ENCODE measurements around the gene NUTF2. TPM values are rescaled to one million over a fixed set of nuclear protein-coding genes. Genes with fewer than 3 reads are reported as not detected.
"Not testable (repeated sequence)": the region's sequence is repeated elsewhere in the genome, so short reads cannot be mapped to it uniquely, and the experiment has no call there.

The NUTF2 gene
- total and polyA plus RNA-seq, 2 donors = 50.7 to 106 TPM

DNA sequence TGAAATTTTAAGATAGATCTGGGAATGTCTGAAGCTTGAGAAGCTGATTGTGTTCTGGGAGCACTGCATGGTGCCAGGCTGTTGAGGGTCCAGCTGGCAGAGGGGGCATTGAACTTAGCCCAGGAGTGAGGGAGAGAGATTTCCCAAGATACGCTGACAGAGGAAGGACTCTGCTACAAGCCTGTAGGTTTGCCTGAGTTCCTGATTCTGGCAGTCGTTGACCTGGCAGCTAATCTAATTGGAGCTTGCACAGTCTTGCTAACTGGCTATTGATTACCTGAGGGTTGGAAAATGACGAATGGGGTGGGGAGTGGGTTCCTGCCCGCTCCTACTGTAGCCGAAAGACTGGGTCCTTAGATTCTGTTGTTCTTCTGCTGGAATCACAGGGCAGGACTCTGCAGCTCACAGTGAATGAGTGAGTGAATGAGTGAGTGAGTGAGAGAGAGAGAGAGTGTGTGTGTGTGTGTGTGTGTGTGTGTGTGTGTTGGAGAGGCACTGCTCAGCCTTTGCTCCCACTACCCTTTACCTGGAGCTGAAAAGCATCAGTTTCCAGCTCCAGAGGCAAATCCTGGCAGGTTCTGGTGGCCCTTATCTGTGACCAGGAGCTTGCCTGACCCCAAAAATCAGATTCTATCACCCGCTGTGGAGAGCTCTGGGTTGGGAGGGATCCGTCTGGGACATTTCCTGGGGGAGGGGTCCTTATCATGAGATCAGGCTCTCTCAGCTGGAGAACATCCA is 68.2 kb downstream of the NUTF2 start:
- H3K4me1 ChIP-seq (ENCODE audit: control insufficient read depth in 2 of 2, insufficient read depth in 2 of 2, low read length in 2 of 2) = peaks cover 2 to 12% of the 10 kb centered on the region in 2 donors
- H3K27ac ChIP-seq (ENCODE audit: low read depth in 1 of 2, low read length in 1 of 2) = no peak overlapping the region
- no peak for DNase-seq (ENCODE audit: low read depth in 6 of 9, low spot score in 9 of 9)
- no peaks in the 10 kb centered on the region for H3K9me3 ChIP-seq (ENCODE audit: control insufficient read depth in 2 of 2, insufficient read depth in 1 of 2, low read length in 1 of 2)
- H3K27me3 ChIP-seq (ENCODE audit: control insufficient read depth in 2 of 2, insufficient read depth in 1 of 2, low read length in 1 of 2) = no peaks in the 10 kb centered on the region
- H3K4me3 ChIP-seq (ENCODE audit: low read length in 2 of 2) = no peak overlapping the region
- 96% methylated on average over 7 of the region's 7 CpGs for WGBS
- H3K36me3 ChIP-seq (ENCODE audit: control insufficient read depth in 2 of 2, insufficient read depth in 2 of 2, low read length in 1 of 2) = peaks cover 27 to 57% of the 10 kb centered on the region in 2 donors

DNA sequence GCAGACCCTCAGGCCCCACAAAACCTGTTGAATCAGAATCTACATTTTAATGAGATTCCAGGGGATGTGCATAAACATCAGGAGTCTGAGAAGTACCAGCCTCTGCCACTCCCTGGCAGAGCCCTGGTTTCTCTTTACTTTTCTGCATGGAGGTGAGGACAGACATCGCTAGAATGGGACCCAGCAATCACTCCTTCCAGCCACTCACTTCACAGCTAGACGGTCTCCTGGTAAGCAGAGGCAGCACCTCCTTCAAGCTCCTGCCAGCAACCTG is 68.7 kb downstream of the NUTF2 start:
- not testable (repeated sequence) for H3K4me3 ChIP-seq (ENCODE audit: low read length in 2 of 2); H3K27ac ChIP-seq (ENCODE audit: low read depth in 1 of 2, low read length in 1 of 2); H3K27me3 ChIP-seq (ENCODE audit: control insufficient read depth in 2 of 2, insufficient read depth in 1 of 2, low read length in 1 of 2); H3K4me1 ChIP-seq (ENCODE audit: control insufficient read depth in 2 of 2, insufficient read depth in 2 of 2, low read length in 2 of 2); DNase-seq (ENCODE audit: low read depth in 6 of 9, low spot score in 9 of 9); H3K9me3 ChIP-seq (ENCODE audit: control insufficient read depth in 2 of 2, insufficient read depth in 1 of 2, low read length in 1 of 2)
- WGBS = 97% methylated on average over 2 of the region's 2 CpGs
- H3K36me3 ChIP-seq (ENCODE audit: control insufficient read depth in 2 of 2, insufficient read depth in 2 of 2, low read length in 1 of 2) = peaks cover 27 to 61% of the 10 kb centered on the region in 2 donors

DNA sequence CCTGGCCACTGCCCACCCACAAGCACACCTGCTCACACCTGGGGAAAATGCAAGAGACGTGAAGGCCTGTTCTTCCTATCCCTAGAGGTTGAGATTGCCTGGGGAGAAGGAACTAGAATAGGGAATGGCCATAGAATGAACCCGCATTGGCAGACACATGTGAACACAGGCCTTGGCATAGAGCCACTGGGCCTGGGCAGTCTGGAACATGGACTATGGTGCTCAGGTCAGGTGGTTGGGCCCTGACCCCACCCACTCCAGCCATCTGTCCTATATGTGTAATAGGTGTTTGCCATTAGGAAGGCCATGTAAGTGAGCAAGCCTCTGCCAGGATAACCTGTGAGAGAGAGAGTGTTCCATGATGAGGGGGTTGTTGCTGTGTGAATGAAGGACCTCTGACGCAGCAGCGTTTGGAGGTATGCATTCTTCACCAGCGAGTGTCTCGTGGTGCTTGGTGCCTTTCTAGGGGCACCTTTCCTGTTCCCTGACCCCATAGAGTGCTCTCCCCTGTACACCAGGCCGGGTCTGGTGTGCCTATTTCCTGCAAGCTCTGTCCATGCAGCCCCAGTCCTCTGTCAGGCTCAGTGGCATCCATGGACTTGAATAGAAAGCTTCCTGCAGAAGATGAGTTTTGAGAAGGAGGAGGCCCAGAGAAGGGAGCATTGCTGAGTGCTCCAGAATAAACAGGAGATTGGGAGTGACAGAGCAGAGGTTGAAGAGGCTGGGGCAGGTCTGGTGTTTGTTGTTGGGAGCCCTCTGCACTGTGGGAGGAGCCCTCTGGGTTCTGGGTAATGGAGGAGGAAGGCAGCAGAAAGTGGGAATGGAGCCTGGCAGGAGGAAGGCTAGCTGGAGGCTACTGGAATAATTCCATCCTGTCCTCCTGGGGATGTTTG is 69.3 kb downstream of the NUTF2 start:
- Histone ChIP-seq H3K36me3 (ENCODE audit: control insufficient read depth in 2 of 2, insufficient read depth in 2 of 2, low read length in 1 of 2) (peaks cover 25 to 61% of the 10 kb centered on the region in 2 donors), H3K9me3 (ENCODE audit: control insufficient read depth in 2 of 2, insufficient read depth in 1 of 2, low read length in 1 of 2) (no peaks in the 10 kb centered on the region), H3K4me1 (ENCODE audit: control insufficient read depth in 2 of 2, insufficient read depth in 2 of 2, low read length in 2 of 2) (peaks cover under 1 to 2% of the 10 kb centered on the region in 2 donors), H3K4me3 (ENCODE audit: low read length in 2 of 2) (no peak overlapping the region), H3K27ac (ENCODE audit: low read depth in 1 of 2, low read length in 1 of 2) (no peak overlapping the region), H3K27me3 (ENCODE audit: control insufficient read depth in 2 of 2, insufficient read depth in 1 of 2, low read length in 1 of 2) (no peaks in the 10 kb centered on the region)
- DNase-seq (ENCODE audit: low read depth in 6 of 9, low spot score in 9 of 9) = no peak
- 96% methylated on average over 7 of the region's 7 CpGs for WGBS

DNA sequence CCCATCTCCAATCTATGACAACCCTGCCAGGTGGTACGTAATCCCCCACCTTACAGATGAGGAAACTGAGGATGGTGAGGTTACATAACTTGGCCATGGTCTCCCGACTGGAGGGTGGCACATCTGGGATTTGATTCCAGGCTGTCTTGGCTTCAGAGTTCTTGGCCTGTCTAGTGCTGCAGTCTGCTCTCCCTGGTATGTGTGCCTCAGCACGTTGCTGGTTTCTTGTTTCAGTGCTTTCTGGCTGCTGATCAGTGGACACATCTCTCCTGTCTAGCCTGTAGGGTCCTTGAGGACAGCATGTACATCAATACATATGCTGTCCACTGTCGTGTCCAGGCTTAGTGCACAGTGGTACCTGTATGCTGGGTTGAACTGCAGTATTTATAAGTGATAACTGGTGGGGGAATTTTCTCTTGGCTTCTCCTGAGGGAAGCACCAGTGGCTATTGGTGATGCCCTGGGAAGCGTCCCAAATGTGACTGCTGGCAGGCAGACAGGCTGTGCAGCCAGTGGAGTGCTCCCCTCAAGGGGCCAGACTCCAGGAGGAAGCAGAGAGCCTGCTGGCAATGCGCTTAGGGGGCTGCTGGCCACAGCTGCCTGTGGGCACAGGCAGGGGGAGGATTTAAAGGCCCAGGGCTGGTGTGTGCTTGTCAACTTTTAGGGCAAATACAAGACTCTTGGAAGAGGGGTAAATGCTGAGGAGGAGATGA is 70.6 kb downstream of the NUTF2 start:
- H3K4me3 ChIP-seq (ENCODE audit: low read length in 2 of 2) = no peak overlapping the region
- no peak for DNase-seq (ENCODE audit: low read depth in 6 of 9, low spot score in 9 of 9)
- no peaks in the 10 kb centered on the region for H3K27me3 ChIP-seq (ENCODE audit: control insufficient read depth in 2 of 2, insufficient read depth in 1 of 2, low read length in 1 of 2)
- H3K9me3 ChIP-seq (ENCODE audit: control insufficient read depth in 2 of 2, insufficient read depth in 1 of 2, low read length in 1 of 2) = no peaks in the 10 kb centered on the region
- WGBS = 94% methylated on average over 6 of the region's 6 CpGs
- peak overlapping the region in 1 of 2 donors; percentile 66 for H3K27ac ChIP-seq (ENCODE audit: low read depth in 1 of 2, low read length in 1 of 2)
- peaks cover 0 to 2% of the 10 kb centered on the region in 2 donors for H3K4me1 ChIP-seq (ENCODE audit: control insufficient read depth in 2 of 2, insufficient read depth in 2 of 2, low read length in 2 of 2)
- H3K36me3 ChIP-seq (ENCODE audit: control insufficient read depth in 2 of 2, insufficient read depth in 2 of 2, low read length in 1 of 2) = peaks cover 23 to 50% of the 10 kb centered on the region in 2 donors

DNA sequence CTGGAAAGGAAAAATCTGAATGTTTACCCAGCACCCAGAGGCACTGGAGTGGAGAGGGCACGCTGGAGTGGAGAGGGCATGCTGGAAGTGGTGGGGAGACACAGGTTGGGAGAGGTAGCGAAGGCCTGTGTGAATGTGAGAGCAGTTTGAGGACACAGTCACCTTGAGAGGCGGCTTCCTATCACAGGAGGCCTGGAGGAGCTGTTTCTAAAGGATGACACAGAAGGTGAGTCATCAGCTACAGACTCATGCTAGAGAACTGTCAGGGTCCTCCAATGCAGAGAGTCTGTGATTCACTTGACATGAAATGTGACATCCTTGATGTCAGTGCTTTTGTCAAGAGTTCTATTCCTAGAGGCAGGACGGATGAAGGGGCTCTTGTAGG is 71.1 kb downstream of the NUTF2 start:
- H3K27ac ChIP-seq (ENCODE audit: low read depth in 1 of 2, low read length in 1 of 2) = peak overlapping the region in 1 of 2 donors; percentile 66
- no peaks in the 10 kb centered on the region for H3K9me3 ChIP-seq (ENCODE audit: control insufficient read depth in 2 of 2, insufficient read depth in 1 of 2, low read length in 1 of 2)
- WGBS = 95% methylated on average over 4 of the region's 4 CpGs
- H3K36me3 ChIP-seq (ENCODE audit: control insufficient read depth in 2 of 2, insufficient read depth in 2 of 2, low read length in 1 of 2) = peaks cover 28 to 52% of the 10 kb centered on the region in 2 donors
- H3K4me1 ChIP-seq (ENCODE audit: control insufficient read depth in 2 of 2, insufficient read depth in 2 of 2, low read length in 2 of 2) = peaks cover 0 to 2% of the 10 kb centered on the region in 2 donors
- no peak for DNase-seq (ENCODE audit: low read depth in 6 of 9, low spot score in 9 of 9)
- no peak overlapping the region for H3K4me3 ChIP-seq (ENCODE audit: low read length in 2 of 2)
- no peaks in the 10 kb centered on the region for H3K27me3 ChIP-seq (ENCODE audit: control insufficient read depth in 2 of 2, insufficient read depth in 1 of 2, low read length in 1 of 2)

DNA sequence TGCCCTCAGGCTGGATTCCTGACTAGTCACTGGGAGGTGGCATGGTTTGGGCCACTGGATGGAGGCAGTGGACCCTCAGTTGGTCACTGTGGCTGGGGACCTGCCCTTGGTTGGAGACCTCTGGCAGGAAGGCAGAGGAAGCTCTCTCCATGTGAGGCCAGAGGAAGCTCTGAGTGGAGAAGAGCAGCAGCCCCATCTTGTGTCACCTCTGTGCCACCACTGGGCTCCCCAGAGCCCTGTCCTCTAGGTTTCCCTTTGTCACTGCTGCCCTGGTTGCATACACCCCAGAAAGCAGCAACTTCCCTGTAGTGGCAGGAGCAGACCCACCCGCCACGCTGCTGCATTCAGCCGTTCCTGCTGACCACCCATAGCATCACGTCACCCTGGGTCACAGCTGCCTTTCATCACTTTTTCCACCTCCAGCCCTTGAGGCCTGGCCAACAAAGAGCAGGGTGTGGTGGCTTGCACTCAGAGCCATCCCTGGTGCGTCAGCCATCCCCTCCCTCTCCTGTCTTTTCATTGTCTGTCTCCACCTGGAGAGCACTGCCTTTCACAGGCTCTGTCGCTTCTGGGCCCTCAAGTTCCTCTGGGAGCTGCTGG is 73.0 kb downstream of the NUTF2 start:
- 95% methylated on average over 6 of the region's 6 CpGs for WGBS
- H3K36me3 ChIP-seq (ENCODE audit: control insufficient read depth in 2 of 2, insufficient read depth in 2 of 2, low read length in 1 of 2) = peaks cover 36 to 58% of the 10 kb centered on the region in 2 donors
- no peaks in the 10 kb centered on the region for H3K27me3 ChIP-seq (ENCODE audit: control insufficient read depth in 2 of 2, insufficient read depth in 1 of 2, low read length in 1 of 2)
- peaks cover 0 to 2% of the 10 kb centered on the region in 2 donors for H3K4me1 ChIP-seq (ENCODE audit: control insufficient read depth in 2 of 2, insufficient read depth in 2 of 2, low read length in 2 of 2)
- H3K4me3 ChIP-seq (ENCODE audit: low read length in 2 of 2) = no peak overlapping the region
- H3K9me3 ChIP-seq (ENCODE audit: control insufficient read depth in 2 of 2, insufficient read depth in 1 of 2, low read length in 1 of 2) = no peaks in the 10 kb centered on the region
- no peak overlapping the region for H3K27ac ChIP-seq (ENCODE audit: low read depth in 1 of 2, low read length in 1 of 2)
- no peak for DNase-seq (ENCODE audit: low read depth in 6 of 9, low spot score in 9 of 9)

Other genes starting within 250 kb of the NUTF2 start
- gene CARMIL2, start 201.8 kb upstream of the NUTF2 start, total RNA-seq = 19.7 TPM
- 85.6 TPM for gene CARMIL2, start 201.8 kb upstream of the NUTF2 start, polyA plus RNA-seq
- gene ACD, start 186.7 kb upstream of the NUTF2 start, total RNA-seq = 15.3 TPM
- 23.4 TPM for gene ACD, start 186.7 kb upstream of the NUTF2 start, polyA plus RNA-seq
- 4.6 TPM for gene PARD6A, start 186.0 kb upstream of the NUTF2 start, total RNA-seq
- gene PARD6A, start 186.0 kb upstream of the NUTF2 start, polyA plus RNA-seq = 5.9 TPM
- gene ENKD1, start 180.2 kb upstream of the NUTF2 start, total RNA-seq = 12.0 TPM
- gene ENKD1, start 180.2 kb upstream of the NUTF2 start, polyA plus RNA-seq = 31.3 TPM
- 5.3 TPM for gene C16orf86, start 180.1 kb upstream of the NUTF2 start, total RNA-seq
- 9.4 TPM for gene C16orf86, start 180.1 kb upstream of the NUTF2 start, polyA plus RNA-seq
- 10.2 TPM for gene GFOD2, start 127.6 kb upstream of the NUTF2 start, total RNA-seq
- gene GFOD2, start 127.6 kb upstream of the NUTF2 start, polyA plus RNA-seq = 11.3 TPM
- gene RANBP10, start 40.4 kb upstream of the NUTF2 start, total RNA-seq = 3.7 TPM
- gene RANBP10, start 40.4 kb upstream of the NUTF2 start, polyA plus RNA-seq = 10.7 TPM
- 0.76 TPM for gene TSNAXIP1, start 40.0 kb upstream of the NUTF2 start, total RNA-seq
- 2.0 TPM for gene TSNAXIP1, start 40.0 kb upstream of the NUTF2 start, polyA plus RNA-seq
- 38.2 TPM for gene THAP11, start 4.6 kb upstream of the NUTF2 start, total RNA-seq
- gene THAP11, start 4.6 kb upstream of the NUTF2 start, polyA plus RNA-seq = 25.7 TPM
- 25.4 TPM for gene CENPT, start 760 bp downstream of the NUTF2 start, total RNA-seq
- 101 TPM for gene CENPT, start 760 bp downstream of the NUTF2 start, polyA plus RNA-seq
- 39.7 TPM for gene EDC4, start 26.1 kb downstream of the NUTF2 start, total RNA-seq
- 45.0 TPM for gene EDC4, start 26.1 kb downstream of the NUTF2 start, polyA plus RNA-seq
- 0.28 TPM for gene NRN1L, start 38.0 kb downstream of the NUTF2 start, total RNA-seq
- gene NRN1L, start 38.0 kb downstream of the NUTF2 start, polyA plus RNA-seq = 5.6 TPM
- gene PSKH1, start 46.3 kb downstream of the NUTF2 start, total RNA-seq = 8.8 TPM
- gene PSKH1, start 46.3 kb downstream of the NUTF2 start, polyA plus RNA-seq = 12.6 TPM
- gene CTRL, start 84.9 kb downstream of the NUTF2 start, total RNA-seq = 0.61 TPM
- 6.4 TPM for gene CTRL, start 84.9 kb downstream of the NUTF2 start, polyA plus RNA-seq
- 258 TPM for gene PSMB10, start 89.9 kb downstream of the NUTF2 start, total RNA-seq
- 109 TPM for gene PSMB10, start 89.9 kb downstream of the NUTF2 start, polyA plus RNA-seq
- 4.4 TPM for gene LCAT, start 97.2 kb downstream of the NUTF2 start, total RNA-seq
- 51.9 TPM for gene LCAT, start 97.2 kb downstream of the NUTF2 start, polyA plus RNA-seq
- gene SLC12A4, start 121.7 kb downstream of the NUTF2 start, total RNA-seq = 13.4 TPM
- 22.6 TPM for gene SLC12A4, start 121.7 kb downstream of the NUTF2 start, polyA plus RNA-seq
- gene DPEP3, start 133.6 kb downstream of the NUTF2 start, total RNA-seq = 0.14 TPM
- 0.23 TPM for gene DPEP3, start 133.6 kb downstream of the NUTF2 start, polyA plus RNA-seq
- gene DPEP2, start 152.6 kb downstream of the NUTF2 start, total RNA-seq = 5.6 TPM
- gene DPEP2, start 152.6 kb downstream of the NUTF2 start, polyA plus RNA-seq = 19.0 TPM
- not detected for gene DPEP2NB, start 169.0 kb downstream of the NUTF2 start, total RNA-seq
- 0.18 TPM for gene DPEP2NB, start 169.0 kb downstream of the NUTF2 start, polyA plus RNA-seq
- 10.6 TPM for gene DDX28, start 176.3 kb downstream of the NUTF2 start, total RNA-seq
- gene DDX28, start 176.3 kb downstream of the NUTF2 start, polyA plus RNA-seq = 11.9 TPM
- gene DUS2, start 176.4 kb downstream of the NUTF2 start, total RNA-seq = 11.1 TPM
- gene DUS2, start 176.4 kb downstream of the NUTF2 start, polyA plus RNA-seq = 12.2 TPM
- 149 TPM for gene NFATC3, start 238.4 kb downstream of the NUTF2 start, total RNA-seq
- gene NFATC3, start 238.4 kb downstream of the NUTF2 start, polyA plus RNA-seq = 37.4 TPM